IMR-90 (cell line): ENCODE measurements around the gene CYP2B6. TPM values are rescaled to one million over a fixed set of nuclear protein-coding genes. Genes with fewer than 3 reads are reported as not detected.
"Not testable (repeated sequence)": the region's sequence is repeated elsewhere in the genome, so short reads cannot be mapped to it uniquely, and the experiment has no call there.

ENCODE experiments used
- ATAC-seq: fragments of 200-7000 bp; cut with Tn5 transposase; 2 replicates; pipeline ENCODE4 v1.9.1; 2020; ENCODE audit warnings: low read depth, mild to moderate bottlenecking, moderate library complexity
- BruUV-seq: library from RNA; stranded (reverse); fragments of 400-500 nt; replicated peaks from 2 replicates; lab custom pipeline; 2021; lab: Mats Ljungman, UMichigan
- CTCF ChIA-PET: fragments of 300-600 bp; formaldehyde crosslinking; extraction: SDS; loops from one replicate; lab custom pipeline; 2021; ENCODE audit warnings: antibody characterized with exemption; lab: Yijun Ruan, JAX
- POLR2A ChIA-PET: fragments of 300-600 bp; sonication (Branson Sonifier 250); formaldehyde crosslinking; loops from one replicate; lab custom pipeline; 2022; ENCODE audit warnings: antibody characterized with exemption; ENCODE audit not compliant: unreplicated experiment; lab: Charles Lee
- DNase-seq: peaks from one replicate; pipeline ENCODE4 v3.0.0; 2013
- H2AFZ ChIP-seq: replicated peaks from 2 replicates; pipeline ENCODE3; 2013; ENCODE audit warnings: low read length, mild to moderate bottlenecking; ENCODE audit not compliant: poor library complexity
- H2AK5ac ChIP-seq: 2 replicates; pipeline ENCODE4 v1.6.1; 2013; ENCODE audit warnings: low read depth, low read length, inconsistent platforms
- H2AK9ac ChIP-seq: replicated peaks from 2 replicates; pipeline ENCODE3; 2013; ENCODE audit warnings: mild to moderate bottlenecking, low read depth, low read length, moderate library complexity; ENCODE audit not compliant: poor library complexity
- H2BK120ac ChIP-seq: 2 replicates; pipeline ENCODE4 v1.6.1; 2013; ENCODE audit warnings: low read depth, low read length, inconsistent platforms
- H2BK15ac ChIP-seq: 3 replicates; pipeline ENCODE4 v1.6.1; 2013; ENCODE audit warnings: low read depth, low read length, inconsistent platforms
- H2BK20ac ChIP-seq: 2 replicates; pipeline ENCODE4 v1.6.1; 2013; ENCODE audit warnings: low read depth, mild to moderate bottlenecking, inconsistent platforms, low read length, moderate library complexity
- H2BK5ac ChIP-seq: 2 replicates; pipeline ENCODE4 v1.6.1; 2013; ENCODE audit warnings: mild to moderate bottlenecking, low read depth, low read length, inconsistent platforms; ENCODE audit not compliant: poor library complexity, severe bottlenecking
- H3K14ac ChIP-seq: replicated peaks from 2 replicates; pipeline ENCODE4 v1.6.1; 2013; ENCODE audit warnings: low read depth, low read length, inconsistent platforms
- H3K18ac ChIP-seq: 2 replicates; pipeline ENCODE4 v1.6.1; 2013; ENCODE audit warnings: low read depth, low read length, control low read depth
- H3K23ac ChIP-seq: 2 replicates; pipeline ENCODE4 v1.6.1; 2013; ENCODE audit warnings: low read depth, low read length, inconsistent platforms
- H3K27ac ChIP-seq: 2 replicates; pipeline ENCODE4 v1.5.1; 2013; ENCODE audit warnings: mild to moderate bottlenecking, control low read depth, low read length; ENCODE audit not compliant: insufficient read depth
- H3K27me3 ChIP-seq: 2 replicates; pipeline ENCODE4 v1.6.1; 2013; ENCODE audit warnings: low read length; ENCODE audit not compliant: control insufficient read depth, insufficient read depth
- H3K36me3 ChIP-seq: 2 replicates; pipeline ENCODE4 v1.6.1; 2013; ENCODE audit warnings: low read length, mixed read lengths; ENCODE audit not compliant: control insufficient read depth, insufficient read depth
- H3K4ac ChIP-seq: 2 replicates; pipeline ENCODE4 v1.6.1; 2013; ENCODE audit warnings: low read depth, low read length, inconsistent platforms
- H3K4me1 ChIP-seq: 2 replicates; pipeline ENCODE4 v1.6.1; 2013; ENCODE audit warnings: low read length, mixed read lengths; ENCODE audit not compliant: control insufficient read depth, insufficient read depth
- H3K4me2 ChIP-seq: 2 replicates; pipeline ENCODE4 v1.6.1; 2013; ENCODE audit warnings: low read depth, mild to moderate bottlenecking, control low read depth, low read length, moderate library complexity
- H3K4me3 ChIP-seq: 2 replicates; pipeline ENCODE4 v1.5.1; 2013; ENCODE audit warnings: low read depth, mild to moderate bottlenecking, control low read depth, low read length, moderate library complexity; ENCODE audit not compliant: insufficient read depth
- H3K56ac ChIP-seq: 2 replicates; pipeline ENCODE4 v1.6.1; 2013; ENCODE audit warnings: low read length, inconsistent platforms; ENCODE audit not compliant: insufficient read depth; ENCODE audit errors: extremely low read depth
- H3K79me1 ChIP-seq, 2 experiments: 2 replicates each; pipeline ENCODE4 v1.6.1; 2013; ENCODE audit warnings: low read length in 2 of 2, inconsistent platforms in 1 of 2, low read depth in 1 of 2
- H3K9ac ChIP-seq: 2 replicates; pipeline ENCODE4 v1.6.1; 2013; ENCODE audit warnings: low read depth, low read length, control low read depth
- H3K9me1 ChIP-seq: 2 replicates; pipeline ENCODE4 v1.6.1; 2013; ENCODE audit warnings: low read length, inconsistent platforms; ENCODE audit not compliant: insufficient read depth
- H3K9me3 ChIP-seq: 2 replicates; pipeline ENCODE4 v1.6.1; 2013; ENCODE audit warnings: low read length; ENCODE audit not compliant: control insufficient read depth, insufficient read depth
- H4K20me1 ChIP-seq: 2 replicates; pipeline ENCODE4 v1.6.1; 2013; ENCODE audit warnings: low read length, inconsistent platforms; ENCODE audit not compliant: insufficient read depth
- H4K5ac ChIP-seq: 2 replicates; pipeline ENCODE4 v1.6.1; 2013; ENCODE audit warnings: mild to moderate bottlenecking, low read depth, low read length, control low read depth
- H4K8ac ChIP-seq, 2 experiments: 2 replicates each; pipeline ENCODE4 v1.6.1; 2013; ENCODE audit warnings: low read depth in 2 of 2, low read length in 2 of 2, control low read depth in 1 of 2, inconsistent platforms in 1 of 2
- H4K91ac ChIP-seq: 2 replicates; pipeline ENCODE4 v1.6.1; 2013; ENCODE audit warnings: low read depth, low read length, inconsistent platforms; ENCODE audit not compliant: insufficient read depth
- WGBS, 2 experiments: methylation state at CpG; one replicate each; pipeline versions ENCODE4 v1.1.5 to v1.1.7; 2013; ENCODE audit warnings: missing lambda C conversion rate in 2 of 2; ENCODE audit not compliant: insufficient read length in 1 of 2; ENCODE audit errors: extremely low coverage in 2 of 2; 5-methylcytosine and 5-hydroxymethylcytosine counted together
- dilution Hi-C: fragments of 300-500 bp; cut with HindIII; formaldehyde crosslinking; loops from one replicate; pipeline ENCODE4 v1.14.3; 2018; ENCODE audit warnings: low sequenced_read_pairs; ENCODE audit not compliant: unreplicated experiment
- in situ Hi-C: fragments of 300-500 bp; cut with MboI; formaldehyde crosslinking; loops from 3 replicates; pipeline ENCODE4 v1.14.3; 2019; ENCODE audit warnings: low sequenced_read_pairs, inconsistent platforms, mixed read lengths
- intact Hi-C: fragments of 100-400 bp; cut with micrococcal nuclease; formaldehyde crosslinking; loops from 2 replicates; pipeline ENCODE4 v1.10.0; 2022
- polyA plus RNA-seq, 3 experiments: library from polyadenylated mRNA; depleted of rRNA; stranded (reverse); fragments of >200 nt; gene quantifications; 2 replicates each; pipeline ENCODE4 v1.2.3, GENCODE V29; 2012; ENCODE audit warnings: low replicate concordance in 1 of 3
- total RNA-seq: library from RNA; depleted of rRNA; stranded (reverse); fragments of >200 nt; gene quantifications from 2 replicates; pipeline ENCODE4 v1.2.3, GENCODE V29; 2012

The CYP2B6 gene
- total and polyA plus RNA-seq, 2 of the 4 experiments (the other 2 are of a cell fraction) = not detected

DNA sequence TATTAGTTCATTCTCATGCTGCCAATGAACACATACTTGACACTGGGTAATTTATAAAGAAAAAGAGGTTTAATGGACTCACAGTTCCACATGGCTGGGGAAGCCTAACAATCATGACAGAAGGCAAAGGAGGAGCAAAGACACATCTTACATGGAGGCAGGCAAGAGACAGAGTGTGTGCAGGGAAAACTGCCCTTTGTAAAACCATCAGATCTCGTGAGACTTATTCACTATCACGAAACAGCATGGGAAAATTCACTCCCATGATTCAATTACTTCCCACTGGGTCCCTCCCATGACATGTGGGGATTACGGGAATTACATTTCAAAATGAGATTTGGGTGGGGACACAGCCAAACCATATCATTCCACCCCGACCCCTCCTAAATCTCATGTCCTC is 11.3 kb upstream of the CYP2B6 start:
- H3K36me3 ChIP-seq, H4K91ac ChIP-seq, H2BK15ac ChIP-seq, H2AK5ac ChIP-seq, POLR2A ChIA-PET, H3K9me1 ChIP-seq, H3K4ac ChIP-seq, BruUV-seq, H4K5ac ChIP-seq, H3K79me1 ChIP-seq, H3K18ac ChIP-seq, H3K4me1 ChIP-seq, ATAC-seq, dilution Hi-C loops, H3K27me3 ChIP-seq, H2AFZ ChIP-seq, H3K23ac ChIP-seq, H2AK9ac ChIP-seq, in situ Hi-C loops, intact Hi-C loops, H3K27ac ChIP-seq, H2BK120ac ChIP-seq, H3K4me2 ChIP-seq, DNase-seq, H3K9ac ChIP-seq, CTCF ChIA-PET, H3K14ac ChIP-seq, H4K20me1 ChIP-seq, H3K4me3 ChIP-seq, H3K56ac ChIP-seq, H2BK20ac ChIP-seq, H4K8ac ChIP-seq, H2BK5ac ChIP-seq, H3K9me3 ChIP-seq: not testable (repeated sequence)
- no CpG with 5 or more reads among the region's 4 CpGs for WGBS, 2 experiments

DNA sequence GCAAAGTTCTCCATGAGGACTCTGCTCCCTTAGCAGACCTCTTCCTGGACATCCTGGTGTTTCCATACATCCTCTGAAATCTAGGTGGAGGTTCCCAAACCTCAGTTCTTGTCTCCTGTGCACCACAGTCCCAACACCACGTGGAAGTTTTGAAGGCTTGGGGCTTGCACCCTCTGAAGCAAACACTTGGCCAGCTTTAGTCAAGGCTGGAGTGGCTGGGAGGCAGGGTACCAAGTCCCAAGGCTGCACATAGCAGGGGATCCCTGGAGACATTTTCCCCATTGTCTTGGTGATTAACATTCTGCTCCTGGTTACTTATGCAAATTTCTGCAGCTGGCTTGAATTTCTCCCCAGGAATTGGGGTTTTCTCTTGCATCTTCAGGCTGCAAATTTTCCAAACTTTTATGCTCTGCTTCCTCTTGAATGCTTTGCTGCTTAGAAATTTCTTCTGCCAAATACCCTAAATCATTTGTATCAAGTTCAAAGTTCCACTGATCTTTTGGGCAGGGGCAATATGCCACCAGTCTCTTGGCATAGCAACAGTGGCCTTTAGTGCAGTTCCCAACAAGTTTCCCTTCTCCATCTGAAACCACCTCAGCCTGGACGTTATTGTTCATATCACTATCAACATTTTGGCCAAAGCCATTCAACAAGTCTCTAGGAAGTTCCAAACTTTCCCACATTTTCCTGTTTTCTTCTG is 10.2 kb upstream of the CYP2B6 start:
- H3K27me3 ChIP-seq, H3K27ac ChIP-seq, H2BK15ac ChIP-seq, H2AFZ ChIP-seq, H3K9ac ChIP-seq, H3K56ac ChIP-seq, H3K4me2 ChIP-seq, CTCF ChIA-PET, H4K20me1 ChIP-seq, H3K23ac ChIP-seq, POLR2A ChIA-PET, H2BK20ac ChIP-seq, DNase-seq, H3K4me1 ChIP-seq, BruUV-seq, H4K5ac ChIP-seq, H4K8ac ChIP-seq, H3K14ac ChIP-seq, H4K91ac ChIP-seq, ATAC-seq, H3K9me1 ChIP-seq, H3K4me3 ChIP-seq, H3K4ac ChIP-seq, H2BK120ac ChIP-seq, H3K79me1 ChIP-seq, H3K36me3 ChIP-seq, intact Hi-C loops, H2AK9ac ChIP-seq, in situ Hi-C loops, H3K18ac ChIP-seq, dilution Hi-C loops, H3K9me3 ChIP-seq, H2AK5ac ChIP-seq, H2BK5ac ChIP-seq: not testable (repeated sequence)
- WGBS, 2 experiments = 0% methylated on average over 1 of the region's 2 CpGs; no CpG with 5 or more reads in 1 of the 2 experiments
